NB4 (cell line): ENCODE data around the gene BICD2.

Experiments used
- DNase-seq: peaks from one replicate; pipeline ENCODE4 v3.0.0; 2010; ENCODE audit warnings: low read depth
- H3K4me3 ChIP-seq: one replicate; pipeline ENCODE4 v1.5.1; 2011; ENCODE audit warnings: mild to moderate bottlenecking, low read depth, low read length, moderate library complexity
- CTCF ChIP-seq: IDR thresholded peaks from one replicate; pipeline ENCODE4 v1.5.1; 2012; ENCODE audit warnings: low read depth, low read length
- MAX ChIP-seq: IDR thresholded peaks from 2 replicates; pipeline ENCODE4 v1.6.1; 2011; ENCODE audit warnings: low read depth, low read length
- MYC ChIP-seq: IDR thresholded peaks from 2 replicates; pipeline ENCODE4 v1.6.1; 2011; ENCODE audit warnings: low read depth, low read length
- POLR2A ChIP-seq: IDR thresholded peaks from 2 replicates; pipeline ENCODE4 v1.6.1; 2011; ENCODE audit warnings: mild to moderate bottlenecking; ENCODE audit not compliant: insufficient read length; ENCODE audit errors: extremely low read depth

Gene BICD2

GRCh38 chr9:92713528-92713927 is 51.1 kb downstream of the BICD2 start:
- TF ChIP-seq MYC = no peak
- TF ChIP-seq CTCF = no peak
- TF ChIP-seq POLR2A = no peak
- no peak for TF ChIP-seq MAX
- DNase-seq = no peak

GRCh38 chr9:92712767-92713166 is 51.9 kb downstream of the BICD2 start:
- DNase-seq = no peak
- no peak overlapping the region for H3K4me3 ChIP-seq
- no peak for TF ChIP-seq CTCF
- no peak for TF ChIP-seq MAX
- TF ChIP-seq MYC = no peak
- no peak for TF ChIP-seq POLR2A

More at GRCh38 chr9:92713528-92713927, 51.1 kb downstream of the BICD2 start:
- no peak overlapping the region for H3K4me3 ChIP-seq

GRCh38 chr9:92711844-92712243 is 52.8 kb downstream of the BICD2 start:
- TF ChIP-seq CTCF = no peak
- TF ChIP-seq POLR2A = no peak
- no peak for TF ChIP-seq MAX
- no peak for TF ChIP-seq MYC
- DNase-seq = no peak
- no peak overlapping the region for H3K4me3 ChIP-seq

GRCh38 chr9:92711146-92711545 is 53.5 kb downstream of the BICD2 start:
- no peak for TF ChIP-seq MYC
- no peak for TF ChIP-seq CTCF
- no peak overlapping the region for H3K4me3 ChIP-seq
- no peak for DNase-seq

- no peak for DNase-seq
- TF ChIP-seq POLR2A (no peak), MYC (no peak), CTCF (no peak), MAX (no peak)
These were observed 54.3 kb downstream of the BICD2 start for GRCh38 chr9:92710368-92710767.

GRCh38 chr9:92709954-92710353 is 54.7 kb downstream of the BICD2 start:
- no peak for DNase-seq
- TF ChIP-seq POLR2A (no peak), MAX (no peak), CTCF (no peak), MYC (no peak)
- no peak overlapping the region for H3K4me3 ChIP-seq

More at GRCh38 chr9:92710368-92710767, 54.3 kb downstream of the BICD2 start:
- H3K4me3 ChIP-seq = no peak overlapping the region
